MM.1S (cell line): Measurements from ENCODE around the gene C17orf67.

Experiments used
- DNase-seq: peaks from one replicate; pipeline ENCODE4 v3.0.0-alpha.2; 2015
- H2AFZ ChIP-seq: fragments of 300-600 bp; sonication (generic); 2 replicates; pipeline ENCODE4 v1.6.0; 2016; ENCODE audit warnings: antibody characterized with exemption, low read length
- H3F3A ChIP-seq: fragments of 300-600 bp; sonication (generic); 2 replicates; pipeline ENCODE4 v1.6.1; 2016; ENCODE audit warnings: mild to moderate bottlenecking, antibody characterized with exemption, low read length, moderate library complexity, mixed read lengths; ENCODE audit not compliant: insufficient read depth
- H3K27ac ChIP-seq: fragments of 300-600 bp; sonication (generic); 2 replicates; pipeline ENCODE4 v1.5.1; 2016; ENCODE audit warnings: mild to moderate bottlenecking, low read length
- H3K27me3 ChIP-seq: fragments of 300-600 bp; sonication (generic); replicated peaks from 2 replicates; pipeline ENCODE4 v1.6.0; 2016; ENCODE audit warnings: low read length; ENCODE audit not compliant: insufficient read depth
- H3K36me3 ChIP-seq: fragments of 300-600 bp; sonication (generic); replicated peaks from 2 replicates; pipeline ENCODE4 v1.6.1; 2016; ENCODE audit warnings: mild to moderate bottlenecking, low read length, mixed read lengths; ENCODE audit not compliant: insufficient read depth
- H3K4me1 ChIP-seq: fragments of 300-600 bp; sonication (generic); 2 replicates; pipeline ENCODE4 v1.6.1; 2016; ENCODE audit warnings: low read length, mixed read lengths
- H3K4me2 ChIP-seq: fragments of 300-600 bp; sonication (generic); 2 replicates; pipeline ENCODE4 v1.6.0; 2016; ENCODE audit warnings: low read depth, low read length
- H3K4me3 ChIP-seq: fragments of 300-600 bp; sonication (generic); 2 replicates; pipeline ENCODE4 v1.5.1; 2016; ENCODE audit warnings: low read length, mixed read lengths
- H3K79me2 ChIP-seq: fragments of 300-600 bp; sonication (generic); 2 replicates; pipeline ENCODE4 v1.6.1; 2016; ENCODE audit warnings: mixed run types, low read length, mixed read lengths
- H3K9ac ChIP-seq: fragments of 300-600 bp; sonication (generic); 2 replicates; pipeline ENCODE4 v1.6.1; 2016; ENCODE audit warnings: low read length, mixed read lengths
- H3K9me2 ChIP-seq: fragments of 300-600 bp; sonication (generic); replicated peaks from 2 replicates; pipeline ENCODE4 v1.6.1; 2016; ENCODE audit warnings: mild to moderate bottlenecking, low read length, mixed read lengths; ENCODE audit not compliant: insufficient read depth
- H3K9me3 ChIP-seq: fragments of 300-600 bp; sonication (generic); replicated peaks from 2 replicates; pipeline ENCODE4 v1.6.1; 2016; ENCODE audit warnings: mild to moderate bottlenecking, low read length, mixed read lengths; ENCODE audit not compliant: insufficient read depth
- H4K20me1 ChIP-seq: fragments of 300-600 bp; sonication (generic); 2 replicates; pipeline ENCODE4 v1.6.1; 2016; ENCODE audit warnings: mild to moderate bottlenecking, low read length, moderate library complexity, mixed read lengths; ENCODE audit not compliant: insufficient read depth
- EZH2 ChIP-seq: fragments of 300-600 bp; sonication (generic); optimal IDR thresholded peaks from 2 replicates; pipeline ENCODE3; 2017; ENCODE audit warnings: low read depth, mild to moderate bottlenecking, antibody characterized with exemption, low read length, mixed read lengths
- EZH2phosphoT487 ChIP-seq: fragments of 300-600 bp; sonication (generic); IDR thresholded peaks from 2 replicates; pipeline ENCODE4 v1.6.1; 2018; ENCODE audit warnings: antibody characterized with exemption, low read length
- TF ChIP-seq, protein P1 (sequence below): fragments of 300-600 bp; sonication (generic); IDR thresholded peaks from 2 replicates; pipeline ENCODE4 v1.5.1; 2016; ENCODE audit warnings: antibody characterized with exemption, low read length, mixed read lengths

The C17orf67 gene

DNA sequence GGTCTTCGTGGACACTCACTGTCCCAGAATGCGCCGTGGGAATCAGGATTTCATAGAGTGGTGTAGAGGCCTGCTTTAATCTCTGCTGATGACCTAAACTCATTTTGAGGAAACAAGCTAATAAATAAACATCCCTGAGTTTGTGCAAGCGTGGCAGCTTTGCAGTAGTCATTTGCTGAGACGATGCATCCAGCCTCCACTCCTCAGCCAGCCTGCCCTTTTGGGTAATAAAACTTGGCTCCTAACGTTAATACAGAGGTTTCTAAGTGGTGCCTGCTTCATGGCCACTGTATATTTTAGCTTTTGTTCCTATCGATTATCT, 1.5 kb upstream of the C17orf67 start:
- peak overlapping the region; percentile 89 for H3K9ac ChIP-seq
- TF ChIP-seq EZH2phosphoT487 = no peak
- TF ChIP-seq, protein P1, sequence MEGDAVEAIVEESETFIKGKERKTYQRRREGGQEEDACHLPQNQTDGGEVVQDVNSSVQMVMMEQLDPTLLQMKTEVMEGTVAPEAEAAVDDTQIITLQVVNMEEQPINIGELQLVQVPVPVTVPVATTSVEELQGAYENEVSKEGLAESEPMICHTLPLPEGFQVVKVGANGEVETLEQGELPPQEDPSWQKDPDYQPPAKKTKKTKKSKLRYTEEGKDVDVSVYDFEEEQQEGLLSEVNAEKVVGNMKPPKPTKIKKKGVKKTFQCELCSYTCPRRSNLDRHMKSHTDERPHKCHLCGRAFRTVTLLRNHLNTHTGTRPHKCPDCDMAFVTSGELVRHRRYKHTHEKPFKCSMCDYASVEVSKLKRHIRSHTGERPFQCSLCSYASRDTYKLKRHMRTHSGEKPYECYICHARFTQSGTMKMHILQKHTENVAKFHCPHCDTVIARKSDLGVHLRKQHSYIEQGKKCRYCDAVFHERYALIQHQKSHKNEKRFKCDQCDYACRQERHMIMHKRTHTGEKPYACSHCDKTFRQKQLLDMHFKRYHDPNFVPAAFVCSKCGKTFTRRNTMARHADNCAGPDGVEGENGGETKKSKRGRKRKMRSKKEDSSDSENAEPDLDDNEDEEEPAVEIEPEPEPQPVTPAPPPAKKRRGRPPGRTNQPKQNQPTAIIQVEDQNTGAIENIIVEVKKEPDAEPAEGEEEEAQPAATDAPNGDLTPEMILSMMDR = no peak
- no peak for TF ChIP-seq EZH2
- H3K27me3 ChIP-seq = no peaks in the 10 kb centered on the region
- peak overlapping the region; percentile 89 for H3K4me3 ChIP-seq
- peaks cover 21% of the 10 kb centered on the region; the same call in 1 of the 2 replicates for H3F3A ChIP-seq
- H3K4me2 ChIP-seq = peak overlapping the region; percentile 90
- no peak for DNase-seq
- H3K9me3 ChIP-seq = no peaks in the 10 kb centered on the region
- H2AFZ ChIP-seq = peak overlapping the region; percentile 81
- H4K20me1 ChIP-seq = peaks cover 4% of the 10 kb centered on the region; the same call in 1 of the 2 replicates
- H3K4me1 ChIP-seq = peaks cover 11% of the 10 kb centered on the region
- H3K36me3 ChIP-seq = peaks cover 8% of the 10 kb centered on the region; the same call in 1 of the 2 replicates
- H3K27ac ChIP-seq = peak overlapping the region; percentile 81; the same call in 1 of the 2 replicates
- H3K9me2 ChIP-seq = no peaks in the 10 kb centered on the region
- peaks cover 89% of the 10 kb centered on the region for H3K79me2 ChIP-seq

DNA sequence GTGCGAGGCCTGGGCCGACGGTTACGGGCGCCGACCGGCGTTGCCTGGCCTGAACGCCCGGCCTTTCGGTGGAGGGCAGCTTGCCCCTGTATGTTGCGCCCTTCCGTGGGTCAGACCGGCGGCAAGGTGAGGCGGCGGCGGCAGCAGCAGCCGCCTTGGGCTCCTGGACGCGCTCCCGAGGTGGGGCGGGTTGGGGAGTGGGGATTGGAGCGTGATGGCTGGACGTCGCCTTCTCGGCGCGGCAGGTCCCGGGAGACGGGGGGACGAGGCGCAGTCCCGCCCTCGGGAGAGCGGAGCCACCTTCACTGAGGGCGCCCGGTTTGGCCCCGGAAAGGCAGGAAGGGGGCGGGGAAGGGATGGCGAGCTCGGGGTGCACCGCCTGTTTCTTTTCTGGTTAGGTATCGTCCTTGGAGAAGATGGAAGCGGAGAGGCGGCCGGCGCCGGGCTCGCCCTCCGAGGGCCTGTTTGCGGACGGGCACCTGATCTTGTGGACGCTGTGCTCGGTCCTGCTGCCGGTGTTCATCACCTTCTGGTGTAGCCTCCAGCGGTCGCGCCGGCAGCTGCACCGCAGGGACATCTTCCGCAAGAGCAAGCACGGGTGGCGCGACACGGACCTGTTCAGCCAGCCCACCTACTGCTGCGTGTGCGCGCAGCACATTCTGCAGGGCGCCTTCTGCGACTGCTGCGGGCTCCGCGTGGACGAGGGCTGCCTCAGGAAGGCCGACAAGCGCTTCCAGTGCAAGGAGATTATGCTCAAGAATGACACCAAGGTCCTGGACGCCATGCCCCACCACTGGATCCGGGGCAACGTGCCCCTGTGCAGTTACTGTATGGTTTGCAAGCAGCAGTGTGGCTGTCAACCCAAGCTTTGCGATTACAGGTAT, 902 bp upstream of the C17orf67 start:
- Histone ChIP-seq H3K4me1 (peaks cover 11% of the 10 kb centered on the region), H3K79me2 (peaks cover 88% of the 10 kb centered on the region)

DNA sequence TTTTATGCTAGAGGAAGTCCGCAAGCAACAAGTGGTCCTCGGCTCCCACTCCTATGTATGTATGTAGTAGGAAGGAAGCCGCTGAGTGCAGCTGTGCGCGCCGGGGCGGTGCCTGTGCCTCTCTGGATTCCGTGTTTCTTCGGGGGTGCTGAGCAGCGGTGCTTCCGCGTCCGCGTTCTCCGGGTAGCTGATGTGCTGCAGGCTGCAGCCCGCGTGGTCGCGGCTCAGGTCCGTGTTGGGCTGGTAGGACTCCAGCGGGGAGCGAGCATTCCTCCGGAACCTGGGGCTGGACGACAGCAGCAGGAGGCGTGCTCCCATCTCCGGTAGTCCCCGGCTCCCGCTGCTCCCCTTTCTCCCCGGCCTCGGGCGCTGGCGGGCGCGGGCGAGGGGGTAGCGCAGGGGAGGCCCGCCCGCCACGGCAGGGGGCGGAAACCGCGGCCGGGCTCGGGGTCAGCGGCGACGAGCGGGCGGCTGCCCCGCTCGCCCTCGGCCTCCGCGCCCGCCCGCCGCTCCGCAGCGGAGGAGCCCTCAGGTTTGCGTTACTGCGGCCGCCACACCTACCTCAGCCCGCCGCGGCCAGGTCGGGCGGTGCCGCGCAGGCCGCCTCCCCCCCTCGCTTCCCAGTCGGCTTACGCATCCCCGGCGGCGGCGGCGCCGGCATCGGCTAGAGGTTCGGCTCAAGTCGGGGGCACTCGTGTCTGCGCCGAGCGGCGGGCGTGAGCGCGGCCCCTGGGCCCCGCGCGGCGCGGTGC, 487 bp downstream of the C17orf67 start:
- H3K4me2 ChIP-seq = peak overlapping the region; percentile 94
- H3K9ac ChIP-seq = peak overlapping the region; percentile 72
- H3K79me2 ChIP-seq = peaks cover 79% of the 10 kb centered on the region
- H3K27ac ChIP-seq = peak overlapping the region; percentile 81; the same call in 1 of the 2 replicates
- H3K9me2 ChIP-seq = no peaks in the 10 kb centered on the region
- H2AFZ ChIP-seq = peak overlapping the region; percentile 91
- DNase-seq = peak; percentile 64
- peaks cover 21% of the 10 kb centered on the region; the same call in 1 of the 2 replicates for H3F3A ChIP-seq
- H3K9me3 ChIP-seq = no peaks in the 10 kb centered on the region
- H4K20me1 ChIP-seq = peaks cover 4% of the 10 kb centered on the region; the same call in 1 of the 2 replicates
- peaks cover 7% of the 10 kb centered on the region for H3K4me1 ChIP-seq
- TF ChIP-seq EZH2phosphoT487 (no peak), EZH2 (no peak)
- TF ChIP-seq, protein P1 = no peak
- H3K4me3 ChIP-seq = peak overlapping the region; percentile 89
- H3K27me3 ChIP-seq = no peaks in the 10 kb centered on the region
- peaks cover under 1% of the 10 kb centered on the region; the same call in 1 of the 2 replicates for H3K36me3 ChIP-seq

More for the DNA sequence above, 902 bp upstream of the C17orf67 start:
- H3F3A ChIP-seq = peaks cover 21% of the 10 kb centered on the region; the same call in 1 of the 2 replicates
- H3K9ac ChIP-seq = peak overlapping the region; percentile 89
- no peaks in the 10 kb centered on the region for H3K9me3 ChIP-seq
- H3K4me3 ChIP-seq = peak overlapping the region; percentile 89
- H3K36me3 ChIP-seq = peaks cover 7% of the 10 kb centered on the region; the same call in 1 of the 2 replicates
- peak overlapping the region; percentile 90 for H3K4me2 ChIP-seq
- peak; percentile 85 for DNase-seq
- H4K20me1 ChIP-seq = peaks cover 4% of the 10 kb centered on the region; the same call in 1 of the 2 replicates
- no peaks in the 10 kb centered on the region for H3K9me2 ChIP-seq
- H2AFZ ChIP-seq = peak overlapping the region; percentile 81
- TF ChIP-seq EZH2phosphoT487 (no peak), EZH2 (no peak)
- TF ChIP-seq, protein P1 = peak; percentile 27
- H3K27ac ChIP-seq = peak overlapping the region; percentile 81
- no peaks in the 10 kb centered on the region for H3K27me3 ChIP-seq
